GM12878 (cell line): ENCODE measurements around the gene MATN1. TPM values are rescaled to one million over a fixed set of nuclear protein-coding genes. Genes with fewer than 3 reads are reported as not detected.

Experiments
- BCL11A ChIP-seq: IDR thresholded peaks from 2 replicates; pipeline ENCODE4 v1.6.1; 2011; ENCODE audit warnings: low read depth, low read length
- BHLHE40 ChIP-seq, 2 experiments: fragments of 450-650 bp in 1 of 2; IDR thresholded peaks; 2 replicates each; pipeline ENCODE4 v1.6.1; 2011 to 2017; ENCODE audit warnings: low read depth in 2 of 2, borderline replicate concordance in 1 of 2, improper control_type of control experiment in 1 of 2, low read length in 1 of 2, mild to moderate bottlenecking in 1 of 2
- CHD1 ChIP-seq: IDR thresholded peaks from 2 replicates; pipeline ENCODE4 v1.6.1; 2012; ENCODE audit warnings: low read depth, low read length, improper control_type of control experiment
- DPF2 ChIP-seq: fragments of 450-650 bp; IDR thresholded peaks from 2 replicates; pipeline ENCODE4 v1.6.1; 2017; ENCODE audit warnings: mild to moderate bottlenecking
- IKZF1 ChIP-seq: fragments of 450-650 bp; conservative IDR thresholded peaks from 2 replicates; pipeline ENCODE4 v1.6.1; 2017; ENCODE audit warnings: antibody characterized with exemption, mild to moderate bottlenecking
- MTA2 ChIP-seq: fragments of 450-650 bp; IDR thresholded peaks from 2 replicates; pipeline ENCODE4 v1.6.1; 2016; ENCODE audit warnings: low read depth, mild to moderate bottlenecking, moderate library complexity
- MXI1 ChIP-seq: fragments of 150-350 bp; IDR thresholded peaks from 2 replicates; pipeline ENCODE4 v1.6.1; 2011; ENCODE audit warnings: low read depth, mild to moderate bottlenecking, inconsistent platforms, low read length, improper control_type of control experiment
- MYC ChIP-seq: IDR thresholded peaks from 2 replicates; pipeline ENCODE4 v1.6.1; 2011; ENCODE audit warnings: mild to moderate bottlenecking, low read length, moderate library complexity, inconsistent platforms; ENCODE audit not compliant: insufficient read depth, insufficient replicate concordance, insufficient read length, severe bottlenecking
- NR2C1 ChIP-seq: fragments of 450-650 bp; IDR thresholded peaks from 2 replicates; pipeline ENCODE4 v1.6.1; 2017; ENCODE audit warnings: antibody characterized with exemption, mild to moderate bottlenecking, moderate library complexity
- NRF1 ChIP-seq: conservative IDR thresholded peaks from 2 replicates; pipeline ENCODE4 v1.6.1; 2011; ENCODE audit warnings: mild to moderate bottlenecking, low read depth, low read length, improper control_type of control experiment
- PML ChIP-seq: IDR thresholded peaks from 2 replicates; pipeline ENCODE4 v1.6.1; 2012; ENCODE audit warnings: low read length, inconsistent platforms
- POLR2AphosphoS2 ChIP-seq: IDR thresholded peaks from 2 replicates; pipeline ENCODE4 v1.6.1; 2011; ENCODE audit warnings: low read depth, mild to moderate bottlenecking, low read length, improper control_type of control experiment, moderate library complexity
- SREBF2 ChIP-seq: IDR thresholded peaks from 2 replicates; pipeline ENCODE4 v1.6.1; 2012; ENCODE audit warnings: mild to moderate bottlenecking, low read length
- SUPT20H ChIP-seq: IDR thresholded peaks from 2 replicates; pipeline ENCODE4 v1.6.1; 2011; ENCODE audit warnings: low read depth, mild to moderate bottlenecking, low read length, moderate library complexity, borderline replicate concordance; ENCODE audit not compliant: control insufficient read depth
- TCF3 ChIP-seq: IDR thresholded peaks from 2 replicates; pipeline ENCODE4 v1.6.1; 2012; ENCODE audit warnings: low read depth, mild to moderate bottlenecking, low read length, borderline replicate concordance; ENCODE audit not compliant: insufficient read depth
- ZBTB11 ChIP-seq: fragments of 450-650 bp; formaldehyde crosslinking; IDR thresholded peaks from 2 replicates; pipeline ENCODE4 v1.5.0; 2022; ENCODE audit warnings: mild to moderate bottlenecking, missing genetic modification characterization
- ZNF207 ChIP-seq: fragments of 450-650 bp; IDR thresholded peaks from 2 replicates; pipeline ENCODE4 v1.6.1; 2014; ENCODE audit warnings: antibody characterized with exemption, mild to moderate bottlenecking, borderline replicate concordance
- ZNF274 ChIP-seq: IDR thresholded peaks from one replicate; pipeline ENCODE4 v1.8.0; 2011; ENCODE audit not compliant: insufficient read length, insufficient read depth
- ZSCAN29 ChIP-seq: fragments of 450-650 bp; IDR thresholded peaks from 2 replicates; pipeline ENCODE4 v1.6.1; 2017; ENCODE audit warnings: mild to moderate bottlenecking, moderate library complexity
- polyA plus RNA-seq, 11 experiments: library from polyadenylated mRNA; depleted of rRNA in 4 of 11; unstranded in 6 of 11; stranded (reverse) in 5 of 11; fragments of >200 nt; fragmentation: Nextera tagmentation in 4 of 11; fragmentation: Illumina TruSeq in 1 of 11; extraction: Ambion mirVana in 4 of 11; extraction: Trizol in 1 of 11; gene quantifications; 1 replicate in 1 of 11; 2 replicates in 10 of 11; pipeline versions ENCODE4 v1.2.1 to v1.2.3, GENCODE V29; 2011 to 2016; ENCODE audit warnings: inconsistent platforms in 2 of 11, missing spikeins in 2 of 11, low read depth in 1 of 11
- total RNA-seq, 4 experiments: library from RNA; depleted of rRNA in 3 of 4; stranded (reverse); fragments of >200 nt in 3 of 4; fragmentation: Illumina TruSeq in 1 of 4; extraction: Trizol in 1 of 4; gene quantifications; 2 replicates each; pipeline versions ENCODE4 v1.2.1 to v1.2.3, GENCODE V29; 2013 to 2021
- TF ChIP-seq, protein P1 (sequence below): fragments of 450-650 bp; IDR thresholded peaks from 2 replicates; pipeline ENCODE4 v1.6.1; 2018; ENCODE audit warnings: mild to moderate bottlenecking, low read depth, moderate library complexity; ENCODE audit not compliant: partially characterized antibody

MATN1 gene
- total and polyA plus RNA-seq, 10 of the 15 experiments (the other 5 are each of a cell fraction or from before 2014, with no cell fraction given), result 0.04 to 0.50 (median 0.10) TPM; not detected in 1

DNA sequence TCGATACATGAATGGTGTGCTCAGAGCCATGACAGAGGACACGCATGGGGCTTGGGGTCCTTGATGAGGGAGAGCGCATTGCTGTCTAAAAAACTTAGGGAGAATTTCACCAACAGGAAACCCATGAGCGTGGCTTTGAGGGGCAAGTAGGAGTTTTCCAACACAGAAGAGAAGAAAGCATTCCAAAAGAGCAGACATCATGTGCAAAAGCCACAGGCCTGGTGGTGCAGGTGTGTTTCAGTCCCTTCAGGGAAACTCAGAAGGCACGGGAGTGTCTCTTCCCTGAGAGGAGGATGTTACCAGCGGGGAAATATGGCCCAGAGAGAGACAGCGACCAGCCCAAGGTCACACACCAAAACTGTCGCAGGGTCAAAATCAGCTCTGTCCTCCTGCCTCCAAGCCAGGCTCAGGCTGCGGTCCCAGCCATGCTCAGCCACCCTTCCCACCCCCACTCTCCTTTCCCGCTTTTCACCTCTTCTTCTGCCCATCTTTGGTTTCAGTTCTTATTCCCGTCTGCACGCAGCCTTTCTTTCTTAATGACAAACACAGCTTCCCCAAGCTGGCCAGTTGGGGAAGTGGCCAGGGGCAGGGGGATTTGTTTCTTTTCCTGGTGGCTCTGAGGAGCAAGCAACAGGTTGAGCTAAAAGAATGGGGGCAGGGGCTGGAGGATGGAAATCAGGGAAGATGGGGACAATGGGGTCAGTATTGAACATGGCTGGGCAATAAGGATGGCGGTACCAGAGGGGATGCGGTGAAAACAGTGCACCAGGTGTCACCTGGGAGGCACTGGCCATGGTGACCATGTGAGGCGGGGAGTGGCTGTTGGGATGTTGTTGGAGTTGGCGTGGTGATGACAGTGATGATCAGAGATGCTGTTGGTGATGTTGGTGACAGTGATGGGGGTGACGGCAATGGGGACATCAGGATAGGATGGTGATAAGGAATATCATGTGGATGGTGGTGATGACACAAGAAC, 23.9 kb upstream of the MATN1 start (continued):
- TF ChIP-seq, protein P1, sequence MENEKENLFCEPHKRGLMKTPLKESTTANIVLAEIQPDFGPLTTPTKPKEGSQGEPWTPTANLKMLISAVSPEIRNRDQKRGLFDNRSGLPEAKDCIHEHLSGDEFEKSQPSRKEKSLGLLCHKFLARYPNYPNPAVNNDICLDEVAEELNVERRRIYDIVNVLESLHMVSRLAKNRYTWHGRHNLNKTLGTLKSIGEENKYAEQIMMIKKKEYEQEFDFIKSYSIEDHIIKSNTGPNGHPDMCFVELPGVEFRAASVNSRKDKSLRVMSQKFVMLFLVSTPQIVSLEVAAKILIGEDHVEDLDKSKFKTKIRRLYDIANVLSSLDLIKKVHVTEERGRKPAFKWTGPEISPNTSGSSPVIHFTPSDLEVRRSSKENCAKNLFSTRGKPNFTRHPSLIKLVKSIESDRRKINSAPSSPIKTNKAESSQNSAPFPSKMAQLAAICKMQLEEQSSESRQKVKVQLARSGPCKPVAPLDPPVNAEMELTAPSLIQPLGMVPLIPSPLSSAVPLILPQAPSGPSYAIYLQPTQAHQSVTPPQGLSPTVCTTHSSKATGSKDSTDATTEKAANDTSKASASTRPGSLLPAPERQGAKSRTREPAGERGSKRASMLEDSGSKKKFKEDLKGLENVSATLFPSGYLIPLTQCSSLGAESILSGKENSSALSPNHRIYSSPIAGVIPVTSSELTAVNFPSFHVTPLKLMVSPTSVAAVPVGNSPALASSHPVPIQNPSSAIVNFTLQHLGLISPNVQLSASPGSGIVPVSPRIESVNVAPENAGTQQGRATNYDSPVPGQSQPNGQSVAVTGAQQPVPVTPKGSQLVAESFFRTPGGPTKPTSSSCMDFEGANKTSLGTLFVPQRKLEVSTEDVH, result no peak
- TF ChIP-seq SREBF2 (no peak), ZNF274 (no peak), NR2C1 (no peak), PML (no peak), BHLHE40 (IDR thresholded peaks at IDR 0.05; ENCODE audit: borderline replicate concordance in 1 of 2, low read depth in 2 of 2, low read length in 1 of 2) (0 out of 4 replicates have a peak, but pooled peaks of 1 of the 2 experiments have one; percentile 11), SUPT20H (no peak), MTA2 (peak; percentile 54; the same call in 1 of the 2 replicates), NRF1 (no peak), BCL11A (peak; percentile 59; the same call in 1 of the 2 replicates), POLR2AphosphoS2 (0 out of 2 replicates have a peak, but pooled peaks have one; percentile 51), MYC (no peak), ZNF207 (no peak), TCF3 (no peak), IKZF1 (peak; percentile 72), MXI1 (no peak), ZSCAN29 (no peak), ZBTB11 (no peak), CHD1 (no peak), DPF2 (no peak; the same call in 1 of the 2 replicates)
